Esophagus muscularis mucosa (tissue), 4 donors: ENCODE measurements around the gene KSR1. TPM values are rescaled to one million over a fixed set of nuclear protein-coding genes. Genes with fewer than 3 reads are reported as not detected.

ENCODE experiments used
- DNase-seq: peaks from one replicate; pipeline ENCODE4 v3.0.0-alpha.2; 2017; ENCODE audit errors: extremely low spot score
- H3K27ac ChIP-seq, 4 donors: fragments of 200-600 bp; sonication (generic); replicated peaks in 1 of 4; 1 replicate in 3 of 4; 2 replicates in 1 of 4; pipeline ENCODE4 v1.5.1; 2016 to 2019; ENCODE audit warnings: mild to moderate bottlenecking in 1 of 4
- H3K27me3 ChIP-seq, 4 donors: fragments of 200-600 bp; sonication (generic); one replicate each; pipeline versions ENCODE4 v1.5.1 to v1.6.0; 2016 to 2019
- H3K36me3 ChIP-seq, 4 donors: fragments of 200-600 bp; sonication (generic); one replicate each; pipeline ENCODE4 v1.5.1; 2016 to 2019
- H3K4me1 ChIP-seq, 4 donors: fragments of 200-600 bp; sonication (generic); one replicate each; pipeline ENCODE4 v1.5.1; 2016 to 2019
- H3K4me3 ChIP-seq, 4 donors: fragments of 200-600 bp; sonication (generic); 1 replicate in 2 of 4; 2 replicates in 2 of 4; pipeline ENCODE4 v1.5.1; 2016 to 2019; ENCODE audit warnings: mild to moderate bottlenecking in 4 of 4, moderate library complexity in 1 of 4
- H3K9me3 ChIP-seq, 4 donors: fragments of 200-600 bp; sonication (generic); 1 replicate in 3 of 4; 2 replicates in 1 of 4; pipeline ENCODE4 v1.5.1; 2016 to 2019
- CTCF ChIP-seq, 3 experiments: fragments of 200-600 bp in 2 of 3; fragments of 450-650 bp in 1 of 3; sonication (generic) in 2 of 3; IDR thresholded peaks; one replicate each; pipeline ENCODE4 v1.5.1; 2017 to 2019; ENCODE audit warnings: antibody characterized with exemption in 3 of 3, mild to moderate bottlenecking in 2 of 3, moderate library complexity in 1 of 3
- EP300 ChIP-seq: sonication (generic); formaldehyde crosslinking; IDR thresholded peaks from one replicate; pipeline ENCODE4 v1.6.1; 2017; ENCODE audit warnings: antibody characterized with exemption
- POLR2A ChIP-seq: fragments of 450-650 bp; IDR thresholded peaks from one replicate; pipeline ENCODE4 v1.6.1; 2017; ENCODE audit warnings: antibody characterized with exemption, moderate library complexity, mild to moderate bottlenecking, low read depth
- POLR2AphosphoS5 ChIP-seq, 2 donors: sonication (generic); formaldehyde crosslinking; IDR thresholded peaks; one replicate each; pipeline ENCODE4 v1.6.1; 2017; ENCODE audit warnings: antibody characterized with exemption in 2 of 2
- WGBS: methylation state at CpG from one replicate; pipeline ENCODE4 v1.1.5; 2018; 5-methylcytosine and 5-hydroxymethylcytosine counted together
- intact Hi-C: fragments of 100-400 bp; cut with DNase I; formaldehyde crosslinking; loops from one replicate; pipeline ENCODE4 v1.15.1; 2023
- total RNA-seq, 4 donors: library from RNA; depleted of rRNA; stranded (reverse); fragments of >200 nt; gene quantifications; one replicate each; pipeline versions ENCODE4 v1.1.0 to v1.2.1, GENCODE V29; 2016

Gene KSR1
- total RNA-seq, 4 donors from 2014 or later = 13.3 to 18.9 (median 13.7) TPM

- Histone ChIP-seq H3K27ac (no peak overlapping the region), H3K36me3 (peaks cover 12 to 65% (median 55%) of the 10 kb centered on the region in 4 donors), H3K4me3 (no peak overlapping the region), H3K27me3 (no peaks in the 10 kb centered on the region), H3K9me3 (no peaks in the 10 kb centered on the region), H3K4me1 (peaks cover 3 to 25% (median 14%) of the 10 kb centered on the region in 4 donors)
- no peak for DNase-seq
- no peak for TF ChIP-seq POLR2AphosphoS5 (IDR thresholded peaks at IDR 0.05)
- no peak for TF ChIP-seq EP300
- no peak for TF ChIP-seq CTCF (IDR thresholded peaks at IDR 0.05)
- no peak for TF ChIP-seq POLR2A
- intact Hi-C loops = loop anchor here (2.0 to 10.0 kb wide), 4 partner anchors 47 to 249 kb away; no protein-coding TSS in a partner anchor
- 93% methylated on average over 17 of the region's 22 CpGs for WGBS
Measured at GRCh38 chr17:27603880-27604794, 147.9 kb downstream of the KSR1 start.

GRCh38 chr17:27605409-27605808, 149.2 kb downstream of the KSR1 start:
- Histone ChIP-seq H3K4me3 (no peak overlapping the region), H3K27ac (no peak overlapping the region), H3K9me3 (no peaks in the 10 kb centered on the region), H3K4me1 (peaks cover 3 to 24% (median 11%) of the 10 kb centered on the region in 4 donors), H3K36me3 (peaks cover 17 to 76% (median 68%) of the 10 kb centered on the region in 4 donors), H3K27me3 (no peaks in the 10 kb centered on the region)
- no peak for TF ChIP-seq EP300
- intact Hi-C loops = loop anchor here (10.0 kb wide), 1 partner anchor 221 kb away; no protein-coding TSS in a partner anchor
- no peak for DNase-seq
- 84% methylated on average over 6 of the region's 25 CpGs for WGBS

GRCh38 chr17:27607521-27608091, 151.4 kb downstream of the KSR1 start:
- DNase-seq = no peak
- no peak overlapping the region for H3K4me3 ChIP-seq
- no peaks in the 10 kb centered on the region for H3K27me3 ChIP-seq
- intact Hi-C loops = loop anchor here (10.0 kb wide), 1 partner anchor 223 kb away; no protein-coding TSS in a partner anchor
- H3K4me1 ChIP-seq = peaks cover 0 to 12% (median 4%) of the 10 kb centered on the region in 4 donors
- TF ChIP-seq EP300 (no peak), POLR2A (no peak), CTCF (IDR thresholded peaks at IDR 0.05) (no peak), POLR2AphosphoS5 (IDR thresholded peaks at IDR 0.05) (no peak)
- 88% methylated on average over 16 of the region's 16 CpGs for WGBS
- no peaks in the 10 kb centered on the region for H3K9me3 ChIP-seq
- no peak overlapping the region for H3K27ac ChIP-seq
- H3K36me3 ChIP-seq = peaks cover 18 to 87% (median 83%) of the 10 kb centered on the region in 4 donors

- intact Hi-C loops = loop anchor here (10.0 kb wide), 1 partner anchor 224 kb away; no protein-coding TSS in a partner anchor
- peaks cover 18 to 97% (median 92%) of the 10 kb centered on the region in 4 donors for H3K36me3 ChIP-seq
- TF ChIP-seq POLR2AphosphoS5 (IDR thresholded peaks at IDR 0.05) = no peak
- no peak for TF ChIP-seq EP300
- TF ChIP-seq POLR2A = no peak
- no peak for TF ChIP-seq CTCF (IDR thresholded peaks at IDR 0.05)
- DNase-seq = no peak
- H3K9me3 ChIP-seq = no peaks in the 10 kb centered on the region
- peaks cover 0 to 2% (median under 1%) of the 10 kb centered on the region in 4 donors for H3K4me1 ChIP-seq
- H3K27me3 ChIP-seq = no peaks in the 10 kb centered on the region
- H3K4me3 ChIP-seq = no peak overlapping the region
- WGBS = 95% methylated on average over 10 of the region's 11 CpGs
- H3K27ac ChIP-seq = no peak overlapping the region
Measured at GRCh38 chr17:27608328-27609230, 152.3 kb downstream of the KSR1 start.
